ENCODE results near the gene LRRC1. TPM values are rescaled to one million over a fixed set of nuclear protein-coding genes. Genes with fewer than 3 reads are reported as not detected.

The LRRC1 gene
- total and polyA plus RNA-seq, 10 donors, result 1.8 to 6.3 (median 3.7) TPM

- intact Hi-C loops (cut with DNase I; ENCODE audit: low total_unique reads), result no loop called here
- TF ChIP-seq POLR2AphosphoS5 (IDR thresholded peaks at IDR 0.05), result no peak
- no peak for TF ChIP-seq POLR2A (IDR thresholded peaks at IDR 0.05)
- no peak for TF ChIP-seq CTCF (IDR thresholded peaks at IDR 0.05 in 8 of 11, conservative IDR thresholded peaks at IDR 0.05 in 3 of 11)
- H3K9me3 ChIP-seq, result no peaks in the 10 kb centered on the region
- H3K27ac ChIP-seq, result no peak overlapping the region
- no peaks in the 10 kb centered on the region for H3K36me3 ChIP-seq
- no peak overlapping the region for H3K4me3 ChIP-seq
- no peak for DNase-seq
- peaks cover 7 to 39% (median 29%) of the 10 kb centered on the region in 6 donors for H3K4me1 ChIP-seq
- WGBS, 5 donors, result 65 to 86% (median 76%) methylated on average over 5 of the region's 5 CpGs
- peaks cover 0 to 13% (median 0%) of the 10 kb centered on the region in 7 donors for H3K27me3 ChIP-seq (replicated peaks in 1 of 7)
Observed at GRCh38 chr6:53796791-53797190, 2.0 kb downstream of the LRRC1 start.

DNA sequence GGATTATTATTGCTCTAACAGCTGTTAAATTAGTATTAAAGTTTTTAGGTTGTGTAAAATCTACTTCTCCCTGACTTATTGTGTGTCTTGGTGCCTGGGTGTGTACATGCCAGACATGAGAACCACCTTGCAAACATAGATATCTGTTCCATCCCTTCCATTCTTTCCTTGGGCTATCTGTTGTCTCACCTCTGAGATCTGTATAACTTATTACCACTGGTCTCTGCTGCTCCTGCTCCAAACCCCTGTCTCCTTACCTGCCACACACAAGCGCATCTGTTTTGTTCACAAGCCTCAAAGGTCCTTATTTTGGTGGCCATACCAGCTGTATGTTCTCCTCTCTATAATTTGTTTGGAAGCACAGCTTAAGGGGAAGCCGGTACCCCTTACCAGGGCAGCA lies 2.5 kb downstream of the LRRC1 start:
- intact Hi-C loops (cut with DNase I; ENCODE audit: low total_unique reads), result no loop called here
- no peak overlapping the region for H3K4me3 ChIP-seq
- no peaks in the 10 kb centered on the region for H3K36me3 ChIP-seq
- no peak for DNase-seq
- H3K27me3 ChIP-seq (replicated peaks in 1 of 7), result peaks cover 0 to 13% (median 0%) of the 10 kb centered on the region in 7 donors
- H3K4me1 ChIP-seq, result peaks cover 7 to 39% (median 29%) of the 10 kb centered on the region in 6 donors
- WGBS, 5 donors, result 97 to 100% (median 98%) methylated on average over 2 of the region's 2 CpGs
- H3K27ac ChIP-seq, result no peak overlapping the region
- no peaks in the 10 kb centered on the region for H3K9me3 ChIP-seq
- TF ChIP-seq POLR2AphosphoS5 (IDR thresholded peaks at IDR 0.05) (no peak), CTCF (IDR thresholded peaks at IDR 0.05 in 8 of 11, conservative IDR thresholded peaks at IDR 0.05 in 3 of 11) (no peak), POLR2A (IDR thresholded peaks at IDR 0.05) (no peak)

DNA sequence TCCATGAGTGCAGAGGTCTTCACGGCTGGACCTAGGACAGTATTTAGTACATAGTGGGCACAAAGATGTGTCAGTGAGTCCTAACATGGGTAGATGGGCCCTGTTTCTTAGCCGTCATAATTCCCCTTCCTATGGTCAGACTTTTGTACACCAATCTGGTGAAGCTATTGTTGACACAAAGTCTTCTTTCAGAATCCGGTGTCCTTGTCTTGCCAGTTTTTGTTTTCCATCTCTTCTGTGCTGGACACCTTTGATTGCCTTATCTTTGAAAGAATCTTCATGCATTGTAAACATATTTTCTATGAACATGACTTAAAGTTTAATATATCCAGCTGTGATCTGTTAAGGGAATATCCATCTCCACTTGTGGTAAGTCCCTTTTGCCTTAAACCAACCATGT lies 4.5 kb downstream of the LRRC1 start:
- Histone ChIP-seq H3K9me3 (no peaks in the 10 kb centered on the region), H3K27ac (no peak overlapping the region), H3K4me3 (no peak overlapping the region), H3K36me3 (no peaks in the 10 kb centered on the region), H3K27me3 (replicated peaks in 1 of 7) (peaks cover 0 to 9% (median 0%) of the 10 kb centered on the region in 7 donors), H3K4me1 (peaks cover 0 to 22% (median 15%) of the 10 kb centered on the region in 6 donors)
- DNase-seq, result no peak
- intact Hi-C loops (cut with DNase I; ENCODE audit: low total_unique reads), result no loop called here
- TF ChIP-seq CTCF (IDR thresholded peaks at IDR 0.05 in 8 of 11, conservative IDR thresholded peaks at IDR 0.05 in 3 of 11) (no peak), POLR2A (IDR thresholded peaks at IDR 0.05) (no peak), POLR2AphosphoS5 (IDR thresholded peaks at IDR 0.05) (no peak)
- WGBS, 5 donors, result 95 to 98% (median 95%) methylated on average over 3 of the region's 3 CpGs

DNA sequence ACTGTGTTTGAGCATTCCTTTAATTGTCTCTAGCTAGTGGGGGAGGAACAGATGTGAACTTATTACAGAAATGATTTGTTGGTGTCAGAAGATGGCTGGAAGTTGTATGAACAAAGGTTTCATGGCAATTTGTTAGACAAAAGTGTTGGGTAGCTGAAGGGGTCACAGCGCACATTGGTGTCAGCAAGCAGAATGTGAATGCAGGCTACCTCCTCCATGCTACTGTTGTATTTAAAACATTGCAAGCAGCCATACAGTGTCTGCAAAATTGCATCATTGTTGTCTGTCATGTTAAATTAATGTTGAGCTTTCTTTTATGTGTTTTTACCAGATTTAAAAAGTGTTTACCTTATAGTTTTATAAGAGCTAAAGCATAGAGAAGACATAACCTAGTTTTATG lies 6.2 kb downstream of the LRRC1 start:
- 89 to 98% (median 94%) methylated on average over 1 of the region's 1 CpG for WGBS, 5 donors
- intact Hi-C loops (cut with DNase I; ENCODE audit: low total_unique reads), result no loop called here
- Histone ChIP-seq H3K27me3 (replicated peaks in 1 of 7) (peaks cover 0 to under 1% (median 0%) of the 10 kb centered on the region in 7 donors), H3K27ac (no peak overlapping the region), H3K4me3 (no peak overlapping the region), H3K36me3 (no peaks in the 10 kb centered on the region), H3K9me3 (no peaks in the 10 kb centered on the region), H3K4me1 (peaks cover 0 to 11% (median 6%) of the 10 kb centered on the region in 6 donors)
- DNase-seq, result no peak
- TF ChIP-seq POLR2A (IDR thresholded peaks at IDR 0.05) (no peak), CTCF (IDR thresholded peaks at IDR 0.05 in 8 of 11, conservative IDR thresholded peaks at IDR 0.05 in 3 of 11) (no peak), POLR2AphosphoS5 (IDR thresholded peaks at IDR 0.05) (no peak)

Data from spleen (tissue), 11 donors.